ENCODE data around the gene NAV1.

The NAV1 gene

DNA sequence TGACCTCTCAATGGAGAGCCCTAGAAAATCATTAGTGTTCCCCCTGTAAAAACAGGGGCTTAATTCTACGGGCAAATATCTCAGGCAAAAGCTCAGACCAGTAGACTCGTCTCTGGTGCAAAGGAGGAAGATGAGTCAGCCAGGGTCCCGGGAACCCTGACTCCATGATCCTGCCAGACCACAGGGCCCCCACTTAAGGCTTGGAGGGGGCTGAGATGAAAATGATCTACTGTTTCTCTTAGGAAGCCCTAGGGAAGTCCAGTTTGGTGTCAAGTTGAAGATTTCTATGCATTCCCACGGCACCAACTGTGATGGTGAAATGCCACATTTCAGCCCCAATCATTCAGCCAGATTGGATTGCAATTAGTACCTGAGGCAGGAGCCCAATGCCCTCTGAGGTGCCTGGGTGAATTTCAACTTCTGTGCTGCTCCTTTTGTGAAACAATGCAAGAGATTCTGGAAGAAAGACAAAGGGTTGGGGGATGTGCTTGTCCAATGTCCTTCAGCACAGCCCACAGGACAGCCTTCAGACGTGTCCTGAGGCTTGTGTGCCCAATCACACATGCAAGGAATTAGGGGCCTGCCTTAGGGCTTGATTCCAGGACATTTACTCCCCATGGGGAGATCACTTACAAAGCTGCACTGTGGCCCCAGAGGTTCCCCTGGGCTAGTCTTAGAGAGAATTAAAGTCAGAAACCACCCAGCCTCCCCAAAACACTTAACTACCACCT, 18.1 kb downstream of the NAV1 start:
- intact Hi-C loops (cut with DNase I), result loop anchor here (2.0 kb wide), 1 partner anchor 26 kb away; no protein-coding TSS in a partner anchor
- peak in 1 of 42 donors; percentile 35 for DNase-seq

DNA sequence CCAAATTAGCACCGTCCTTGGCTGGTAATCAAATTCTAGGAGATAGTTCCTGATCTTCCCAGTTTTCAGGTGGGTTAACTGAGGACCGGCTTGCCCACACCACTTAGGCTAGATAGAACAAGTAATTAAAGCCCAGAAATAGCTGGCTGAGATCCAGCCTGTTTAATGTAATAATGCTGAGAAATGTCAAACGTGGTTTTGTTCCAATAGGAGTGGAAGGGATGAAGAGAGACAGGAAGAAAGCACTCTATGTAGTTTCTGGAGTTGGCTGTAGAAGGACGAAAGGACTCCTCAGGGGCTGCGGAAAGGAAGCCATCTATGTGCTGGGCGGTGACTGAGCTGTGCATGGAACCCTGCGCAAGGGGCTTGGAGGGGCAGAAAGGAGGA, 18.6 kb downstream of the NAV1 start:
- peak in 1 of 42 donors; percentile 18 for DNase-seq
- intact Hi-C loops (cut with DNase I), result loop anchor here (2.0 kb wide), 1 partner anchor 27 kb away; no protein-coding TSS in a partner anchor

GRCh38 chr1:201559679-201560162, 20.8 kb downstream of the NAV1 start:
- intact Hi-C loops (cut with DNase I), result loop anchor here (1.0 to 10.0 kb wide), 2 partner anchors 95 to 145 kb away; no protein-coding TSS in a partner anchor
- peak; percentile 81 to 95 (median 89) for DNase-seq

GRCh38 chr1:201560328-201561194, 21.6 kb downstream of the NAV1 start:
- intact Hi-C loops (cut with DNase I), result loop anchor here (1.0 to 10.0 kb wide), 2 partner anchors 94 to 144 kb away; no protein-coding TSS in a partner anchor
- DNase-seq, result peak in 2 of 42 donors; percentile 10 to 35

DNA sequence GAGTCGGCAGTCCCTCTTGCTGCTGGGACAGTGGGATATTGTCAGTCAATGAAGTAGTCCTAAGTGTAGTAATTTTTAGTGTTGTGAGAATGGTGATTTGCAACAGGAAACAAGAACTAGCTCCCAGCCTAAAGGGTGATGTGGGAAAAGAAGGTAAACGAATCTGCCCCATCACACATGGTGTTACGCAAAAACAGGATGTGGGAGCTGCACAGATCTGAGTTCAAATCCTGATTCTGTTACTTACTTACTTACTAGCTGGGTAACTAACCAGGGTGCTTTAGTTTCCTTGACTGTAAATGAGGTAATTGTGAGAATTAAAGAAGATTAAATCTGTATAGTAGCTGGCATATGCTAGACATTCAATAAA, 22.3 kb downstream of the NAV1 start:
- peak in 1 of 42 donors; percentile 1 for DNase-seq
- intact Hi-C loops (cut with DNase I), result loop anchor here (10.0 kb wide), 1 partner anchor 94 kb away; no protein-coding TSS in a partner anchor

DNA sequence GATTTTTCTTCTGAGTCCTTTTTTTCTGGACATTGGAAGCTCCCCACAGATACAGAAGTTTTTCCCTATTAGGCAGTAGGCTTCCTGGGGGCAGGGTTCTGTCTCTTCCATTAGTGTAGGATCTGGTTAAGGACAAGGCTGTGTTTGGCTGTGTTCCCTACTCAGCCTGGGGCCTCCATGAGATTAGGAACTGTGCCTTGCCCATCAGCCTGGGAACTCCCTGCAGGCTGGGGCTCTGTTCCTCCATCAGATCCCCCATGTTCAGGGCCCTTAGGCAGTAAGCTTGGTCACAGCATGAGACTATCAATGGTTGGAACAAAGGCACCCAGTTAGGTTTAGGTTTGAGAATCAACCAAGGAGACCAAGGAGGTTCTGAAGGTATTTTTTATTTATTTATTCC, 22.7 kb downstream of the NAV1 start:
- peak in 1 of 42 donors; percentile 12 for DNase-seq
- intact Hi-C loops (cut with DNase I), result loop anchor here (10.0 kb wide), 1 partner anchor 93 kb away; no protein-coding TSS in a partner anchor

- intact Hi-C loops (cut with DNase I), result loop anchor here (10.0 kb wide), 1 partner anchor 93 kb away; no protein-coding TSS in a partner anchor
- peak in 1 of 42 donors; percentile 11 for DNase-seq
Observed at GRCh38 chr1:201562257-201562656, 23.3 kb downstream of the NAV1 start.

- intact Hi-C loops (cut with DNase I), result loop anchor here (10.0 kb wide), 1 partner anchor 92 kb away; no protein-coding TSS in a partner anchor
- peak in 3 of 42 donors; percentile 13 to 38 (median 18) for DNase-seq
Observed at GRCh38 chr1:201562659-201563405, 23.9 kb downstream of the NAV1 start.

DNA sequence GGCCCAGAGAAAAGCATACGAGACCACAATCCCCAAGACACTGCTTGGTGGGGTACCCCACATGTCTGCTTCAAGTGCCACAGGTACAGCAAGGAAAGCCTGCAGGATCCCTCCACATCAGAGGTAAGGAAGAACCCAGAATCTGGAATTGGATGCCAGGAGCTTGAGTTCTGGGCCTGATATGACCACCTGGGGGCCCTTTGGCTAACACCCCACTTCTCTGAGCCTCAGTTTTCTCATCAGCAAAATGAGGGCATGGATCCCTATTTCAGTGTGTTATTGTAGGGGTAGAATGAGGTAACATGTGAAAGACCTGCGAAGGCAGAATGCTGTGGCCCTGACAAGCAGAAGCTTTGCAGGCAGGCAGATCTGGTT, 24.5 kb downstream of the NAV1 start:
- peak in 2 of 42 donors; percentile 7 to 23 for DNase-seq
- intact Hi-C loops (cut with DNase I), result loop anchor here (10.0 kb wide), 1 partner anchor 91 kb away; no protein-coding TSS in a partner anchor

GRCh38 chr1:201563941-201564340, 25.0 kb downstream of the NAV1 start:
- intact Hi-C loops (cut with DNase I), result loop anchor here (10.0 kb wide), 1 partner anchor 91 kb away; no protein-coding TSS in a partner anchor

GRCh38 chr1:201565024-201565730, 26.2 kb downstream of the NAV1 start:
- DNase-seq, result peak; percentile 79 to 98 (median 94)
- intact Hi-C loops (cut with DNase I), result loop anchor here (10.0 kb wide), 1 partner anchor 90 kb away; no protein-coding TSS in a partner anchor

More at GRCh38 chr1:201563941-201564340, 25.0 kb downstream of the NAV1 start:
- peak in 1 of 42 donors; percentile 16 for DNase-seq

GRCh38 chr1:201565771-201566528, 27.0 kb downstream of the NAV1 start:
- DNase-seq, result peak in 26 of 42 donors; percentile 22 to 76 (median 51)
- intact Hi-C loops (cut with DNase I), result loop anchor here (10.0 kb wide), 1 partner anchor 89 kb away; no protein-coding TSS in a partner anchor

GRCh38 chr1:201566529-201566823, 27.5 kb downstream of the NAV1 start:
- DNase-seq, result peak in 1 of 42 donors; percentile 17
- intact Hi-C loops (cut with DNase I), result loop anchor here (10.0 kb wide), 1 partner anchor 88 kb away; no protein-coding TSS in a partner anchor

- intact Hi-C loops (cut with DNase I), result loop anchor here (10.0 kb wide), 1 partner anchor 88 kb away; no protein-coding TSS in a partner anchor
- DNase-seq, result peak in 2 of 42 donors; percentile 19 to 22
Observed at GRCh38 chr1:201566933-201567801, 28.2 kb downstream of the NAV1 start.

- intact Hi-C loops (cut with DNase I), result loop anchor here (10.0 kb wide), 1 partner anchor 87 kb away; no protein-coding TSS in a partner anchor
- peak in 3 of 42 donors; percentile 10 to 27 (median 17) for DNase-seq
Observed at GRCh38 chr1:201568265-201568664, 29.3 kb downstream of the NAV1 start.

- DNase-seq, result no peak
- intact Hi-C loops (cut with DNase I), result loop anchor here (10.0 kb wide), 1 partner anchor 86 kb away; no protein-coding TSS in a partner anchor
Observed at GRCh38 chr1:201568859-201569294, 29.9 kb downstream of the NAV1 start.

Data from head of caudate nucleus (tissue), 42 donors.